NCI-H1930 (cell line): ENCODE results near the gene DNAAF5.

Experiments
- DNase-seq, 2 experiments: peaks; one replicate each; lab custom pipeline; 2025; lab: John Stamatoyannopoulos, UW

Gene DNAAF5

GRCh38 chr7:707296-708000, 19.1 kb upstream of the DNAAF5 start:
- no peak for DNase-seq

DNA sequence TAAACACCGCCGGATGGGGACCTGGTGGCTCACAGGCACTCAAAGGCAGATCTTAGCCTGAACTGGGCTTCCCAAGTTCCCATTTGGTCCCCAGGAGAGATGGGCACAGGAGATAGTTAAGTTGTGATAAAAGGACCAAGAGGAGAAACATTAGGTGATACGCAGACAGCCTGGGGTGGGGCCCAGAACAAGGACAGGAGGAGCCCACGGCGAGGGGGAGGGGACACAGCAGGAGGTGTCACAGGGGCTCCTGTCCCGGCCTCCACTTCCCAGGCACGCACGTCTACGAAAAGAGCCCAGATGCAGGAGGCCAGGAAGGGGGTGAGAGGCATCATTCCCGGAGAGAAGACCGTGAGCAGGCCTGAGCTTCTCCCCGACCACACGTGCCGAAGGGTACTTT, 16.3 kb upstream of the DNAAF5 start:
- DNase-seq: no peak

DNA sequence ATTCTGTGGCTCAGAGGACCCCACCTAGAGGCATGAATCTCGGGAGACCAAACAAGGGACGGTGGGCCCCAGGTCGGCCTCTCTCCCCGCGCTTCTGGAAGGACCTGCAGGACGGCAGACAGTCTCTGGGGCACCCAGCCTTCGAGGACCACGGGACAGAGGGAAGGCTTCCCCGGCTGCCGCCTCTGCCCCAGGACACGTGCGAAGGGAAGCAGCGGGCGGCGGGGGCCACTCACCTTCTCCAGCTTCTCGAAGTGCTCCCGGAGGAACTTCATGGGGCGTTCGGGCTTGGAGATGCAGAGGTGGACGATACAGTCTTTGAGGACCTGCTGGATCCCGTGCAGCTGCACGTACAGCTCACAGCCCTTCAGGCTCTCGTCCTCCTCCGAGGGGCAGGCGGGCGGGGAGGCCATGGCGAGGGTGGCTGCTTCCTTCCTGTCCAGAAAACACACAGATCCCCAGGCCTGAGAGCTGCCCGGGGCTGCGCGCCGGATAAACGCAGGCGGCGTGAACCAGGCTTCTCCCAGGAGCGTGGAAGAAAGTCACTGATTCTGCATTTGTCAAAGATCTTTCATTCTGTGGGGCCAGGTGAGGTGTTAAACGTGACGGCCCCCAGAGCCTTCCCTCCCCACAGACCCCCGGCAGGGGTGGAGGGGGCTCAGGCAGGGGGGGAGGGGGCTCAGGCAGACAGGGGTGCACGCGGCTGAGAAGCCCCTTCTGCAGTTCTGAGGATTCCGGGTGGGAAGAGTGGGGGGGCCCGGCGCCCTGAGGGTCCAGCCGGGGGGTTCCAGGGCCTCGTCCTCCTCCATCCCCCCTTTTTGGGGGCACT, 15.2 kb upstream of the DNAAF5 start:
- DNase-seq: no peak

GRCh38 chr7:711922-712380, 14.5 kb upstream of the DNAAF5 start:
- DNase-seq: no peak

DNA sequence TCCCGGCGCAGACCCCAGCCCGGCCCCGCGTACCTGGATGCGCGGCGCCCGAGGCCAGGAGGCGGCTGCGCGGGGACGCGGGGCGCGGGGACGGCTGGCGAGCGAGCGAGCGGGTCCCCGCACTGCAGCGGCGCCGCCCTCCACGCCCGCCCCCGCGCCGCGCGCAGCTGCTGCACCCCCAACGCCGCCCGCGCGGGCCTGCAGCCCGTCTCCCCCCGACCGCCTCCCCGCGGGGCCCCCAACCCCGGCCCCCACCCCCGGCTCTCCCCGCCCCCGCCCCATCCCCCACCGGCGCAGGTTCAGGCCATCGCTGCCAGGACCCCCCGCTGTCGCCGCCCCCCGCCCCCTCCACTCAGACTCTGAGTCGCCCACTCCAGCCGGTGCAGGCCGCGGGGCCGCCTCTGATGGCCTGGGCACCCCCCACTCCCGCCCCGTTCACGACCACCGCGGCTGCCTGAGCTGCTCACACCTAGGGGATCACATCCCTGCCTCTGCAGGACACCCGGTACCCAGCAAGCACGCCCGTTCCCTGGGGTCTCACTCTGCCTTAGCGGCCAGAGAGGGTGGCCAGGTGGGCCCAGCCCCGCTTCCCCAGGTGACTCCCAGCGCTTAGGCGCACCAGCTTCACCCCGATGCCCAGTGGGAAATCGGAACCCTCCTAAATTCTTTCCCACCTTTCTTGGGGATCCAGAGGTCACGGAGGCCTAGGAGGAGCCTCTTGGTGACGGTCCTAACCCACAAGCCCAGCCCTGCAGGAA, 13.9 kb upstream of the DNAAF5 start:
- no peak for DNase-seq

DNA sequence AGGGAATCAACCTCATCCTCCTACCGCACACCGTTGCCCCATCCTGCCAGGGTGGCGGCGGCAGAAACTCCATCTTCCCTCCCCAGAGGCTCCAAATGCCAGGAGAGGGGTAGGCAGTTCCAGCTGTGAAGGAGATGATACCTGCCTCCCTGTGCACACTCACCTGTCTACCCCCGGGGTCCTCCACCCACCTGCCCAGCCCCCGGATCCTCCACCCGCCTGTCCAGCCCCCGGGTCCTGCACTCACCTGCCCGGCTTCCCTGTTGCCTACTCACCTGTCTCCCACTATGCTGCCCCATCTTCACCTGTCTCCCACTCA, 13.4 kb upstream of the DNAAF5 start:
- DNase-seq: no peak

- no peak for DNase-seq
These were observed 12.8 kb upstream of the DNAAF5 start for GRCh38 chr7:713488-714230.

DNA sequence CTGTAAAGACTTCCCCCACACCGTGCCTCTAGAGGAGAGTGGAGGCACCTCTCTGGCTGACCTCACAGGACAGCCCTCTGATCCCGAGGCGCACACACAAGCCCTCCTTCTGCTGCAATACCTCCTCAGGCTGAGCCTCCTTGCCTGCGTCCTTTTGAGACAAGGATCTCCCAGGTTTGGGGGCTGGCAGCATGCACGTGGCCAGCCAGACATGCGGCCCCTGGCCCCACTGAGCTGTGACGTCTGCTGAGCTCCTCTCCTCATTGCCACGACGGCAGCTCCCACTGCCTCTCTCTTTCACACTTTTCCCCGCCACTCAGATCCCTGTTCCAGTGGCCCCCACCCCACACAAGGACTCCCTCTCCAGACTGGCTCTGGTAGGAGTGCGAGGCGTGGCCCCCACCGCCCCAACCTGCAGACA, 12.2 kb upstream of the DNAAF5 start:
- no peak for DNase-seq

GRCh38 chr7:716222-716621, 10.3 kb upstream of the DNAAF5 start:
- no peak for DNase-seq

DNA sequence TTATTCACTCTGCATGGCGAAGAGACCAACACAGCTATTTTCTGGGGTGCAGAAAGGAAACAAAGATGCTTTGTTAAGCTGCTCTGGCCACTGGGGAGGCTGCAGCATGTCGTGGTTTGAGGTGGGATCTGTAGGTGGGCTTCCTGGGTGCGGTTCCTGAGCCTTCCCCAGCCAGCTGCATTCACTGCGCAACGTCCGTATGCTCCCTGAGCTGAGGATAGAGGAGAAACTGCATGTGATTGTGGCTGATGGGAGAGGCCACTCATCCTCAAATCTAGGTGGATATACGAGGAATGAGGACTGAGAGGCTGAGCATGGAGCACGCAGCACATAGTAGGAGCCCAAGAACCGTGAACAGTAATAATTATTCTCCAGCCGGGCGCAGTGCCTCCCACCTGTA, 9.9 kb upstream of the DNAAF5 start:
- DNase-seq: no peak

GRCh38 chr7:721619-722248, 4.8 kb upstream of the DNAAF5 start:
- DNase-seq: no peak

- no peak for DNase-seq
These were observed 3.0 kb upstream of the DNAAF5 start for GRCh38 chr7:723541-723940.

GRCh38 chr7:724298-724697, 2.2 kb upstream of the DNAAF5 start:
- no peak for DNase-seq

DNA sequence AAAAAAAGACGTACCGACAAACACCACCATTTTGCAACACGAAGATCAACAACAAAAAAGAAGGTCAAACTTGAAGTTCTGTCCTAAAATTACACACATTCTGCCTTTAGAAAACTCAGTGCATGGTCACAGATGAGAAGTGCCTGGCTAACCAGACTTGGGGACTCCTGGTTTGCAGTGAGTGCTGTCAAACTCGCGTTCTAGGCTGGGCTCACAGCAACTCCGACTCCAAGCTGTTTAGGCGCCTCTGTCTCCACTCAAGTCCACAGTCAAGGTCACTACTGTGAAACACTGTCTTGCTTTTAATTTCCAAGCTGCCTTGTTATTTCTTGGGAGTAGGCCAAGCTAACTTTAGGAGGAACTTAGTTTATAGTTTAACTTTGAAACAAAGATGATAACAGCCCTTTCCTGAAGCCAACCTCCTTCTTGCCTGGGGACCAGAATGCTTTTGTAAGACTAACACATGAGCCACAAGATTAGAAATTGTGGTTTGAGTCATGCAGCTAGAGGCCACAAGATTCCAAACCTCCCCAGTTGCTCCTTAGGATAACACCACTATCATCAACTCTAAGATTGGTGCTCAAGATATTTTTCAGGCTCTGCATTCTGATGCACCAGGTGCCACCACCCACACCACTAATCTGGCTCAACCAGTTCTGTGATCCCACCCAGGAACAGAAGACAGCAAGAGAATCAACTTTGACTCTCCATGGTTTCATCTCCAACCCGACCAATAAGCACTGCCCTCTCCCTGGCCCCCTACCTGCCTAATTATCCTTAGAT, 1.1 kb upstream of the DNAAF5 start:
- no peak for DNase-seq

GRCh38 chr7:726854-727103, 280 bp downstream of the DNAAF5 start:
- DNase-seq: peak in 1 of 2 experiments; percentile 9

GRCh38 chr7:727104-727805, 756 bp downstream of the DNAAF5 start, which contains the start of gene PRKAR1B:
TSS of gene PRKAR1B (minus strand) at chr7:727281. CDS start at chr7:711505, 15,776 bp downstream.
- no peak for DNase-seq

- no peak for DNase-seq
These were observed 1.4 kb downstream of the DNAAF5 start for GRCh38 chr7:727806-728460.

- no peak for DNase-seq
These were observed 2.1 kb downstream of the DNAAF5 start for GRCh38 chr7:728602-729001.

GRCh38 chr7:729140-730000, 2.9 kb downstream of the DNAAF5 start:
- no peak for DNase-seq
